Neural crest cell (in vitro differentiated cells): ENCODE results near the gene FAF1. TPM values are rescaled to one million over a fixed set of nuclear protein-coding genes. Genes with fewer than 3 reads are reported as not detected.

Experiments used
- DNase-seq: peaks from one replicate; pipeline ENCODE4 v3.0.0; 2021; ENCODE audit warnings: low read depth, mixed read lengths, low spot score
- H3K27ac Mint-ChIP-seq: one replicate; pipeline ENCODE4 v1.8.0; 2021; ENCODE audit warnings: mild to moderate bottlenecking, mixed read lengths; ENCODE audit not compliant: unreplicated experiment
- H3K27me3 Mint-ChIP-seq: 2 replicates; pipeline ENCODE4 v1.8.0; 2021; ENCODE audit warnings: low read depth, mild to moderate bottlenecking, mixed read lengths
- H3K36me3 Mint-ChIP-seq: 2 replicates; pipeline ENCODE4 v1.8.0; 2021; ENCODE audit warnings: low read depth, mild to moderate bottlenecking, mixed read lengths
- H3K4me1 Mint-ChIP-seq: 2 replicates; pipeline ENCODE4 v1.8.0; 2021; ENCODE audit warnings: mixed read lengths
- H3K4me3 Mint-ChIP-seq: one replicate; pipeline ENCODE4 v1.8.0; 2021; ENCODE audit warnings: mild to moderate bottlenecking, mixed read lengths
- H3K9me3 Mint-ChIP-seq: 2 replicates; pipeline ENCODE4 v1.8.0; 2021; ENCODE audit warnings: mixed read lengths
- CTCF ChIP-seq: fragments of 200-600 bp; sonication (generic); conservative IDR thresholded peaks from 2 replicates; pipeline ENCODE4 v1.5.0; 2021; ENCODE audit warnings: antibody characterized with exemption, mild to moderate bottlenecking
- total RNA-seq: library from RNA; stranded (reverse); gene quantifications from 2 replicates; pipeline ENCODE4 v1.2.1, GENCODE V29; 2021

Gene FAF1
- total RNA-seq, 1 donor from 2014 or later = 73.0 TPM

- H3K27ac Mint-ChIP-seq = no peak overlapping the region
- no peak for DNase-seq
- no peak for TF ChIP-seq CTCF
- H3K36me3 Mint-ChIP-seq = peaks cover 36% of the 10 kb centered on the region
- H3K9me3 Mint-ChIP-seq = peaks cover 27% of the 10 kb centered on the region
- H3K27me3 Mint-ChIP-seq = no peaks in the 10 kb centered on the region
- no peaks in the 10 kb centered on the region for H3K4me1 Mint-ChIP-seq
- H3K4me3 Mint-ChIP-seq = no peak overlapping the region
Measured at GRCh38 chr1:50859657-50860056, 100.4 kb downstream of the FAF1 start.

- H3K27me3 Mint-ChIP-seq = no peaks in the 10 kb centered on the region
- TF ChIP-seq CTCF = no peak
- H3K27ac Mint-ChIP-seq = no peak overlapping the region
- H3K36me3 Mint-ChIP-seq = peaks cover 36% of the 10 kb centered on the region
- peaks cover 27% of the 10 kb centered on the region for H3K9me3 Mint-ChIP-seq
- H3K4me3 Mint-ChIP-seq = no peak overlapping the region
- no peak for DNase-seq
- no peaks in the 10 kb centered on the region for H3K4me1 Mint-ChIP-seq
Measured at GRCh38 chr1:50858761-50859160, 101.3 kb downstream of the FAF1 start.

GRCh38 chr1:50857702-50858101 lies 102.4 kb downstream of the FAF1 start:
- Mint-ChIP-seq H3K27me3 (no peaks in the 10 kb centered on the region), H3K4me3 (no peak overlapping the region), H3K4me1 (peaks cover 9% of the 10 kb centered on the region), H3K36me3 (peaks cover 33% of the 10 kb centered on the region), H3K27ac (no peak overlapping the region), H3K9me3 (peaks cover 24% of the 10 kb centered on the region)
- no peak for DNase-seq
- TF ChIP-seq CTCF = no peak

- DNase-seq = no peak
- Mint-ChIP-seq H3K9me3 (no peaks in the 10 kb centered on the region), H3K4me1 (peaks cover 10% of the 10 kb centered on the region), H3K36me3 (peaks cover 4% of the 10 kb centered on the region), H3K27ac (no peak overlapping the region), H3K27me3 (no peaks in the 10 kb centered on the region), H3K4me3 (no peak overlapping the region)
- TF ChIP-seq CTCF = no peak
Measured at GRCh38 chr1:50853325-50853724, 106.7 kb downstream of the FAF1 start.

GRCh38 chr1:50852889-50853288 lies 107.2 kb downstream of the FAF1 start:
- no peak overlapping the region for H3K4me3 Mint-ChIP-seq
- no peaks in the 10 kb centered on the region for H3K27me3 Mint-ChIP-seq
- no peak for DNase-seq
- H3K9me3 Mint-ChIP-seq = no peaks in the 10 kb centered on the region
- no peak for TF ChIP-seq CTCF
- H3K27ac Mint-ChIP-seq = no peak overlapping the region
- H3K4me1 Mint-ChIP-seq = peaks cover 10% of the 10 kb centered on the region
- peaks cover 6% of the 10 kb centered on the region for H3K36me3 Mint-ChIP-seq

GRCh38 chr1:50851466-50851865 lies 108.6 kb downstream of the FAF1 start:
- peaks cover 8% of the 10 kb centered on the region for H3K36me3 Mint-ChIP-seq
- peaks cover 7% of the 10 kb centered on the region for H3K9me3 Mint-ChIP-seq
- H3K27ac Mint-ChIP-seq = no peak overlapping the region
- no peak for TF ChIP-seq CTCF
- H3K4me1 Mint-ChIP-seq = peaks cover 10% of the 10 kb centered on the region
- H3K27me3 Mint-ChIP-seq = no peaks in the 10 kb centered on the region
- no peak overlapping the region for H3K4me3 Mint-ChIP-seq
- DNase-seq = no peak
